Right lobe of liver (tissue), 4 donors: ENCODE measurements around the gene ATP10D.

ENCODE experiments used
- POLR2A ChIP-seq: fragments of 450-650 bp; IDR thresholded peaks from one replicate; pipeline ENCODE4 v1.6.1; 2017; ENCODE audit warnings: antibody characterized with exemption, mild to moderate bottlenecking
- TF ChIP-seq, protein P1 (sequence below), 4 donors: fragments of 200-600 bp in 3 of 4; fragments of 450-650 bp in 1 of 4; IDR thresholded peaks; one replicate each; pipeline versions ENCODE4 v1.5.1 to v1.8.0; 2016 to 2022; ENCODE audit warnings: antibody characterized with exemption in 4 of 4, mild to moderate bottlenecking in 2 of 4
- donor health status: DM: no; HTN: no; CAD: no.
- donor health status: DM: no; HTN: no; CAD: no.
- donor health status: DM: no; HTN: yes; CAD: no.

GRCh38 chr4:47534772-47535171 lies 49.7 kb downstream of the ATP10D start:
- TF ChIP-seq, protein P1, sequence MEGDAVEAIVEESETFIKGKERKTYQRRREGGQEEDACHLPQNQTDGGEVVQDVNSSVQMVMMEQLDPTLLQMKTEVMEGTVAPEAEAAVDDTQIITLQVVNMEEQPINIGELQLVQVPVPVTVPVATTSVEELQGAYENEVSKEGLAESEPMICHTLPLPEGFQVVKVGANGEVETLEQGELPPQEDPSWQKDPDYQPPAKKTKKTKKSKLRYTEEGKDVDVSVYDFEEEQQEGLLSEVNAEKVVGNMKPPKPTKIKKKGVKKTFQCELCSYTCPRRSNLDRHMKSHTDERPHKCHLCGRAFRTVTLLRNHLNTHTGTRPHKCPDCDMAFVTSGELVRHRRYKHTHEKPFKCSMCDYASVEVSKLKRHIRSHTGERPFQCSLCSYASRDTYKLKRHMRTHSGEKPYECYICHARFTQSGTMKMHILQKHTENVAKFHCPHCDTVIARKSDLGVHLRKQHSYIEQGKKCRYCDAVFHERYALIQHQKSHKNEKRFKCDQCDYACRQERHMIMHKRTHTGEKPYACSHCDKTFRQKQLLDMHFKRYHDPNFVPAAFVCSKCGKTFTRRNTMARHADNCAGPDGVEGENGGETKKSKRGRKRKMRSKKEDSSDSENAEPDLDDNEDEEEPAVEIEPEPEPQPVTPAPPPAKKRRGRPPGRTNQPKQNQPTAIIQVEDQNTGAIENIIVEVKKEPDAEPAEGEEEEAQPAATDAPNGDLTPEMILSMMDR (IDR thresholded peaks at IDR 0.05), result no peak
- TF ChIP-seq POLR2A, result no peak
